Activated T-cell treated with anti-CD3 and anti-CD28 coated beads, Interleukin-2, amount 50 U/mL, for 48 hours (primary cell): ENCODE data around the gene TMEM131.

ENCODE experiments used
- DNase-seq, 2 experiments: peaks; one replicate each; pipeline ENCODE4 v3.0.0-alpha.2; 2020

TMEM131 gene

DNA sequence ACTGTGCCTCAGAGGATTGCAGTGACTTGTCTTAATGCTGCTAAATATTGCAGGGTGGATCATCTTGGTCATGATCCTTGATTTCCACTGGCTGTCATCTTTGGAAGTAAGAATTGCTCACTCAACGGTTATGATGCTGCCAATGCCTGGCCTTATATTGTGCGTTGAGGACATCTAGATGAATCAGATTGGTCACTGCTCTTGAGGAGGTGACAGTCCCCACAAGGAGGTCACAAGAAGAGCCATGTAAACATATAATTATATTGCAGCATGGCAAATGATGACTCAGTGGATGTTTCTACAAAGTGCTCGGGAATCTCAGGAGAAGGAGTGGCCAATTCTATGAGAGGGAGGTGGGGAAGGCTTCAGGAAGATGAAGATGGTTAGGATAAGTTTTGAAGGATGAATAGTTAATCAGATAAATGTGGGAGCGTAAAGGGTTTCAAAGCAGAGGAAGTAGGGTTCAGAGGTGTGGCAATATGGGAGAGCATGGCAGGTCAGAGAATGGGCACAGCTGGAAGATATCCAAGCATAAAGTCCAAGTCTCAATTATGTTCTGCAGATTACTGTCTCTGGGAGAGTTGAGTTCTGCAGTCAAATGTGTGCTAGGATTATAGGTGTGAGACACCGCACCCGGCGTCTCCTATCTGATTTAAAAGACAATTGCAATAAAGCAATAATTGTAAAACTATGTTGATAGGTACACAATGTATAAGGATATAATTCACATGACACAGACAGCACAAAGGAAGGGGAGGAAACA is 21.3 kb upstream of the TMEM131 start:
- no peak for DNase-seq

DNA sequence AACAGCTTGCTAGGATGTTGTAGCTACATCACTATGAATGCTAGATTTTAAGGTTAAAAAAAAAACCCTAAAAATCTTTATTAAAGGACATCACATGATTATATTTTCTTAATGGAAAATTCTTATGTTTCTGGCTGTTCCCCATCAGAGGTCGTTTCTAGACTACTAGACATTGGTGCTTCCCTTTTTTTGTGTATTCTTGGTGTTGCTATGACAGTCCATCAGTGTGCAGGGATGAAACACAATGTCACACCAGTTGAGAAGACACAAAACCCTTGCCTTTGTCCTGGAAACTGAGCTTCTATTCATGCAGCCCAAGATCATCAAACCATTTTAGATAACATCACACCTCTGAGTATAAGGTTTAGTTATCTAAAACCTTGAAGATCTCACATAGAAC is 19.9 kb upstream of the TMEM131 start:
- no peak for DNase-seq

DNA sequence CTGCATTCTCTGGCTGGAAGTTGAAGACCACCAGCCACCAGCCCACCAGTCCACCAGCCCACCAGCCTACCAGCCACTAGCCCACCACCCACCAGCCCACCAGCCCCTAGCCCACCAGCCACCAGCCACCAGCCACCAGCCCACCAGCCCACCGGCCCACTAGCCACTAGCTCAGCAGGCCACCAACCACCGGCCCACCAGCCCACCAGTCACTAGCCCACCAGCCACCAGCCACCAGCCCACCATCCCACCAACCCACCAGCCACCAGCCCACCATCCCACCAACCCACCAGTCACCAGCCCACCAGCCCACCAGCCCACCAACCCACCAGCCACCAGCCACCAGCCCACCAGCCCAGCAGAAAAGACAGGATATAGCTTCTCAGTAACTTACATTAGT is 18.6 kb upstream of the TMEM131 start:
- no peak for DNase-seq

DNA sequence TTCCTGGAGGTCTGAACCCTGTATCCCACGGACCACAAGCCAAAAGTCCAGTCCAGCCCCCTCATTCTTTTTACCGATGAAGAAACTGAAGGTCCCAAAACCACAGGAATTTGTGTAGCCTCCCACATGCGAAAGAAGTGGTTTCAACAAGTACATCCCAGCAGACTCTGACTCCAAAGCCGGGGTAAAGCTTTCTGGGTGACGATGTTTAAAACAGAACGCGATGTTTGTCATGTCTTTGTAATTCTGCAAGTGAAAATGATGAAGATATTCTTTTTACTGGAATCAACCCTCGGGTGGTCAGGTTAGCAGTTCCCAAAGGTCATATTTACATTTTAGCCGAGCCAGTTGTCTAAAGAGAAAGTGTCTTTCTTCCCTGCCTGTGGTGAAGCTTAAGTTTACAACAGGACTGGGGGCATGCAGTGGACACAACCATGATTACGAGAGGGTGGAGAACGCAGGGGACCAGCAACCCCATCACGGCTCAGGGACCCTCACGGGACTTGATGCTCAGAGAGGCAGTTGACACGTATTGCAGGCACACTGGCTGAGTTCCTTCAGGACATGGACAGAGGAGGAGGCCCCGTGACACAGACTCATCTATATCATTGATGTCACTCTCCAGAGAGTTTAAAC is 17.8 kb upstream of the TMEM131 start:
- DNase-seq = peak; percentile 53 to 55

DNA sequence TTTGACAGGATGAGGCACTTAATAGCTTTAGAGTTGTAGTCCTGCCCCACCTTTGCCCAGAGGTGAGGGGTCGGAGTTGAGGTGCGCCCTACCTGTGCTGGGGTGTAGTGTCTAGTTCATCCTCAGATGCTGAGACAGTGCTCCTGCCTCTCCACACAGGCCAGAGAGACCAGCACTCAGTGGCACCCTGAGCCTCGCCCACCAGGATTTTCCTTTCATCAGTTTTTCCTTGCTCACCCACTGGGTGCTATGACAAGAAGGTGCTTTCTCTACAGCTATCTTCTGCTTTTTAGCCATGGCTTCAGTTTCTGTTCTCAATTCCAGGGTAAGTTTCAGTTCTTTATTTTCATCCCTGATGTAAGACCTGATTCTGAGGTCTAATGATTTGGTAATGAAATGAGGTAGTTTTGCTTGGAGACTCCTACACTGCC is 16.8 kb upstream of the TMEM131 start:
- DNase-seq = peak; percentile 64 to 73

DNA sequence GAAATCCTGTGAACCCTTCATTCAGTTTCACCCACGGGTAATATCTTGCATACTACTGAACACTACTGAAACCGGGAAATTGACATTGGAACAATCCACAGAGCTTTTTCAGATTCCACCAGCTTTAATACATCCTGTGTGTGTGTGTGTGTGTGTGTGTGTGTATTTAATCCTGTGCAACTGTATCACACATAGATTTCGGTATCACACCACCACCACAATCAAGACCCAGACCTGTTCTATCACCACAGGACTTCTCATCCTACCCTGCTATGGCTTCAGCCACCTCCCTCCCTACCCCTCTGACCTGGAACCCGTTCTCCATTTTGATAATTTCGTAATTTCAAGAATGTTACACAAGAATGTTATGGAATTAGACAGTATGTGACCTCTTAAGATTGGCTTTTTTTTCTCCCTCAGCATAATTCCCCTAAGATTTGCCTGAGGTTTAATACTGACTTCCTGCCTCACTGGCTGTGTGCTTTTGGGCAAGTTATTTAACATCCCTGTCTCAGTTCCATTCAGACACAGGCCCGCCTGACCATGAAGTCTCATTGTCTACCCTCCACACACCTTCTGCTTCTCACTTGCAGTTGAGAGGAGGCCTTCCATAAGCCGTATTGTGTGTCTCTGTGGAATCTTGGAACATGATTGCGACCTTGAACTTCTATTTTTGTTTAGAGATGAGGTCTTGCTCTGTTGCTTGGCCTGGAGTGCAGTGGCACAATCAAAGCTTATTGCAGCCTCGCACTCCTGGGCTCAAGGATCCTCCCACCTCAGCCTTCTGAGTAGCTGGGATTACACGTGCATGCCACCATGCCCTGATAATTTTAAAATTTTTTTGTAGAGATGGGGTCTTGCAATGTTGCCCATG is 14.4 kb upstream of the TMEM131 start:
- no peak for DNase-seq

DNA sequence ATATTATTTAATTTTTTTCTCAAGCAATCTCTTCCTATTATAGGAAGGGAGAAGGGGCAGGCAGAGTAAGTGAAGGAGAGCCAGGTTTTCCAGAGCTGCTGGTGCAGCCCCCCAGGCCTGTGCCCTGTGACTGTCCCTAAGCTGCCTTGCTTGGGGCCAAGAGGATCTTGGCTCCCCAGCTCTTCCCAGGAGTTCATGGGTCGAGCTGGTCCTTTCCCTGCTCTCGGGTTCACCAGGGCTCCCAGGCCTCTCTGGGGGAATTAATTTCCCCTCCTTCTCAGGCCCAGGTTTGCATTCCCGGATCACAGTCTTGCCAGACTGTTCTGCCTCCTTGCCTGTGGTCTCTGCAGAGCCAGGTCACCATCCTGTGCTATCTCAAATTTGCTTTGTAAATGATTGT is 12.7 kb upstream of the TMEM131 start:
- DNase-seq = no peak

DNA sequence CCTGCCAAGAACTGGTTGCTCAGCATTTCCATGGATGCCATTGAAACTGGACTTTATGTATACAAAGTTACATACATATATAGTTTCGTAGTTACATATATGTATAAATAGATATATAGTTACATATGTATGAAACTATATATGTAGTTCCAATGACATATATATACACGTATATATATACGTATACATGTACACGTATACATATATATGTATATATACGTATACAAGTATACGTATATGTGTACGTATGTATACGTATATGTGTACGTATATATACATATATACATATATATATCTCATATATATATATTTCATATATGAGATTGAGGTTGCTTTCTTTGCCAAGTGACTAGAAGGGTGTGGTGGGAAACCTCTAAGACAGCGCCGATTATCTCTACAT is 10.6 kb upstream of the TMEM131 start:
- DNase-seq = no peak

DNA sequence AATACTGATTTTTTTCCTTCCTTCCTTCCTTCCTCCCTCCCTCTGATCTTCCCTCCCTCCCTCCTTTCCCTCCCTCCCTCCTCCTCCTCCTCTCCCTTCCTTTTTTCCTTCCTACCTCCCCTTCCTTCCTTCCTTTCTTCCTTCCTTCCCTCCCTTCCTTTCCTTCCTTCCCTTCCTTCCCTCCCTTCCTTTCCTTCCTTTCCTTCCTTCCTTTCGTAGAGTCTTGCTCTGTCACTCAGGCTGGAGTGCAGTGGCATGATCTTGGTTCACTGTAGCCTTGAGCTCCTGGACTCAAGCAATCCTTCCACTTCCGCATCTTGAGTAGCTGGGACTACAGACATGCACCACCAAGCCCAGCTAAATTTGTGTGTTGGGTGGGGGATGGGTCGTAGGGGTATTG is 8.9 kb upstream of the TMEM131 start:
- no peak for DNase-seq

DNA sequence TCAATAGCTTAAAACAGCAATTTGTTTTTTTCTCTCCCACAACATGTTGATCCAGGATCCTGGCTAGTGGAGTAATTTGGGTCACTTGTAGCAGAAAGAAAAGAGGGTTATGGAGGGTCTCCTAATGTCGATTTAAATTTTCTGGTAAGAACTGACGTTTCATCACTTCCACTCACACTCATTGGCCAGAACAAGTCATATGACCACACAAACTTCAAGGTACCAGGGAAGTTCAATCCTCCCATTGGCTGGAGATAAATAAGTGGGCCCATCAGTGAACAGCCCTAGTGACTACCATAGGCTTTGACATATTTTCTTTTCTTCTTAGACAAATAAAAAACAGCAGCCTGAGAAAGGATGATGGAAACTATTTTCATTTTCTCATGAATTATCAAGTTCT is 8.3 kb upstream of the TMEM131 start:
- no peak for DNase-seq

DNA sequence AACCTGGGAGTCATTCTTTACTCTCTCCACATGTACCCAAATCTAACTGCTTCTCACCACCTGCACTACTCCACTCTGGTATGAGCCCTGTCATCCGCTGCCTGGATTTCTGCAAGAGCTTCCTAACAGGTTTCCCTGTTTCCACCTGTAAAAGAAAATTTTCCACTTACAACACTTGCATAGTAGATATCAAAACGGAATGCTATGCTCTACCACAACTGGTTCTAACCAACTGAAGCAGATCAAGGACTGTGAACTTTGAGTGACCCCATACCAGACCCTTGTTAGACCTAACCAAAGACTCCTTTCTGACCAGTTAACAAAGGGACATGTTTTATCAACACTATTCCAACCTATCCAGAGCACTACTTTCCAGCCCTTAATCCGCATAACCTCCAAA is 3.8 kb upstream of the TMEM131 start:
- no peak for DNase-seq

DNA sequence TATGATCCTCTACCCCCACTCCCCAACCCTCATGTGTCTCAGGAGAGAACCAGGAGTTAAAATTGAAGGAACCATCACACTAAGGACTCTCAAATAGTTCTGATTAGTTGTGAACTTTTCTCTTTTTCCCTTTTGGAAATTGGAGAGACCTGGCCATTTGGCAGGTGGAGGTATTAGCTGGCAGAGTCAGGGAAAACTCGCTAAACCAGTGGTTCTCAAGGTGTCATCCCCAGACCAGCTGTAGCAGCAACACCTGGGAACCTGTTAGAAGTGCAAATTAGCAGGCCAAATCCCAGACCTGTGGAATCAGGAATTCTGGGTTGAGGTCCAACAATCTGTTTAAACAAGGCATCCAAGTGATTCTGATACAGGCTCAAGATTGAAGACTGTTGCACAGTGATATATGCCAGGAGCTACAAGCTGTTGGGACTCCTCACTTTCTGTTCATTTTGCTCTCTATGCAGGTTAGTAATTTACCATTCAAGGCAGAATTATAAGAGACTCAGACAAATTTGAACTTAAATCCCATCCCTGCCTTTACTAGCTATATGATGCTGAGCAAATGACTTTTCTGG is 2.8 kb upstream of the TMEM131 start:
- no peak for DNase-seq

DNA sequence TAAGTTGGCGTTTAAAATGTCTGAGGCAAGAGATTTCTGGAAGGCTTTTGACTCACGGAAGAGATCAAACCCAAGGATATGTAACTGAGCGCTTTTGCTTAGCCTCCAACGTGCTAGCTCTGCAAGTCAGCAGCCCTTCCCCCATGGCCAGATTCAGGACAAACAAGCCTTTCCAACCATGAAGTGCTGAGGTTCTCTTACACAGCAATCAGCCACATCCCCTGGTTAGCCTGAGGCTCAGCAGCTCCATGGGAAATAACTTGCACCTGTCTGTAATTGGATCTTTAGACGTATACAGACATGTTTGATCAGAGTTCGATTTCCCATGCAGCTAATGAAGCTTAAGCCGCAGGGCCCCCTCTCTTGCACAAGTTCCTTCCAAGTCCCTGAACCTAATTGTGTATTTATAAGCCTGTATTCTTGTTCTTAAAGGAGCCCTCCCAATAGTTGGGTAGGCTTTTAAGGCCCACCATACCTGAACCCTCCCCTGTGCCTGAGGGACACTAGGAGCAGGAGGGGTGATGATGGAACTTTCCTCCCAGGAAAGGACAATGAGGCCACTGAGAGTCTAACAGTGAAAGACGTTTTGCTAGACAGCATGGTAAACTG is 2.1 kb upstream of the TMEM131 start:
- DNase-seq = no peak

DNA sequence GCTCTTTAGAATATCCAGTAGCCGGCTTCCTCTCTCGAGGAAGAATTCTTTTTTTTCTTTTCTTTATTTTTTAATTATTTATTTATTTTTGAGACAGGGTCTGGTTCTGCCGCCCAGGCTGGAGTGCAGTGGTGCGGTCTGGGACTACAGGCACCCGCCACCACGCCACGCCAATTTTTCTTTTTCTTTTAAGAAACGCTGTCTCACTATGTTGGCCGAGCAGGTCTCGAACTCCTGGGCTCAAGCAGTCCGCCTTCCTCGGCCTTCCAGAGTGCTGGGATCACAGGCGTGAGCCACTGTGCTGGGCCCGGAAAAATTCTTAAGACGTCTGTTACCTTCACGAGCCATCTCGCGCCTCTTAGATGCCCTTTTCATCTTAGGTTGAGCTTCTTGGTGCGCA is 931 bp upstream of the TMEM131 start:
- no peak for DNase-seq

DNA sequence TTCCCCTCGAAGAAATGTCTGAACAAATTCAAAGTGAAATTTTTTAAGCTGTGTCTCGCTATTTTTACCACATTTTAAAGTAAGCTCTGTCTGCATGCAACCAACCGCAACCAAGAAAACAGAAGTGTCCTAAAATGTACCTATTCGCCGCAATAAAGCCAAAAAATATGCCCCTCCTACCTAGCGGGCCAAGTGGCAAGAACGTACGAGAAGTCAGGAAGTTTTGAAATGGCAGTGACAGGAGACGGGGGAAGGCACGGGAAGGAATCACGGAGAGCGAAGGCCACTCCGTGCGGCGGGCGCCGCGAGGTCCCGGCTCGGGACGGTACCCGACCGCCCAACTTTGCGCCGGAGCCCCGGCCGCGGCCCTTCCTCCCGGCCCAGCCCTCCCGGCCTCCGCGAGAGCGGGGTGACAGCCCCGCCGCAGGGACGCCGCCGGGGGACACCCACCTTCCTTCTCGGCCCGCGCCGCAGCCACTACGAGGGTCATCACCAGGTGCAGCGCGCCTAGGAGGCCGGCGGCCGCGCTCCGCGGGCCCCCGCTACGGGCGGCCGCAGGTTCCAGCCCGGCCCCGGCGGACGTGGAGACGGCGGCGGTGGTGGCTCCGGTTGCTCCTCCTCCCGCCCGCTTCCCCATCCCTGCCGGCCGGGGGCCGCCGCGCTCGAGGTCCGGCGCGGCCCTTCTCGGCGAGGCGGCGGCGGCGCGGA is 568 bp downstream of the TMEM131 start:
- DNase-seq = peak; percentile 69 to 78

DNA sequence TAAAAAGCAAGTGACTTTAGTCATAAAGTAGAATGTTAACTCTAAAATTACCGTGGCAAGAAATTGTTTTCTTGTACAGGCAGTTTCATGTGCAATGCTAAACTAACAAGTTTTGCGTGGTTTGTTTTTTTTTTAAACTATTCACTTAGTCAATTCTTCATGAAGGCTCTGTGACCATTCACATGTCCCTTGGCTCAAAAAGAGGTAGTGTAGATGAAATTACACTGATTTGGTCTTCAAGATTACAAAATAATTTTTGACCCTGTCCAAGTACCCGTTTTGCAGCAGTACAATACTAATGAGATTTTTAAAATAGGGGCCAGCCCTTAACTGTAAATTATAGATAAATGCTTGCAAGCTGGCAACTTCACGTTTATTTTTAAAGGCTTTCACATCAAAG is 1.3 kb downstream of the TMEM131 start:
- no peak for DNase-seq

DNA sequence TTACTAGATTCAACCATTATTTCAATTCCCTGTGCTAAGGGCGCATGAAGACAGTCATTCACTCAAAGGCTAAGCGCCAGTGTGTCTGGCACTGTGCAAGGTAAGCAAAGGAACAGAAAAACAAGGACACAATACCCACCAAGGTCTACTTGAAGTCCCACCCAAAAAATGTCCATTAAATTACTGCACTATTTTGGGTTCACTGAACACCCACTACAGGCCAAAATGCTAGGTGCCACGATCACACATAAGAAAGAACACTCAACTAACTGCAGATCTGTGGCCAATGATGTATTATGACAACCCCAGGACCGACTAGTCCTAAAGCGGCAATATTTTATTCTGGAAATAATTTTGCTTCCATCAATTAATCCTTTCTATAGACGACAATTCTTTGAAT is 1.8 kb downstream of the TMEM131 start:
- DNase-seq = no peak

DNA sequence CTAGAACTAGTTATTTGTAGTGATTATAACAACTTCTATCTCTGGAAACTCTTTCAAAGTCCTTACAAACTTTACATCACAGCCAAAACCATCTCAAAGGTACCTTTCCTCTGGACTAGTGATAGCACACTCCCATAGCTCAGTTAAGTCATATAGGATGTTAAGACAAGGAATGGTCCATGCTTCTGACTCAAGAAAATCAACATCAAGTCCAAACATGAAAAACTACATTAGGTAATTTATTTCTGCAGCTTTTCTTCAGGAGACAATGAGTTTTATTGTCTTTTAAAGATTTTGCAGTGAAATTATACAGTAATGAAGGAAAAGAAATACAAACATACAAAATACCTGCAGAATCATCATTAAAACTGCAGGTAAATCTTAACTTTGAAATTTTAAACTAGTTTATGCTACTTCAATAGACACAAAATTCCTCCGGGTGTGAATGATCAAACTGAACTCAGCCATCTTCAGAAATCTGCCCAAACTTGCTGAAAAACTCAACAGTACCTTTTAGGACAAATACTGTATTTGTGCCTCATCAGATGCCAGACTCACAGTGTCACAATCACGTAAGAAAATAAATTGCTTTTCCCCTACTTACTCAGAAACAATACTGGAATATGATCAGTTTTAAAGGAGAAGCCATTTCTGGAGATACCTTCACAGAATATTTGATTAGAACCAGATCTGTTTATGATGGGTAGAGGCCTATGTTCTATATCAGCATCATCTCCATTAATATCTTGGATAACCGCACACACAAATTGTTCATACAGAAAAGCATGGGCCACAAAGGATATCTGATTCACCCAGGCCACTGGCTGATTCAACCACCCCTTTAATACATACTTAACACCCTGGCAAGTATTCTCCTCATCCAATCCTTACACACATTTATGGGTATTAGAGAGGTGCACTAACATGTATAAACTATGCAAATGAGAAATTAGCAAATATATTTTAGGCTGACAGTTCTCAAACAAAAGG is 2.6 kb downstream of the TMEM131 start:
- DNase-seq = no peak

DNA sequence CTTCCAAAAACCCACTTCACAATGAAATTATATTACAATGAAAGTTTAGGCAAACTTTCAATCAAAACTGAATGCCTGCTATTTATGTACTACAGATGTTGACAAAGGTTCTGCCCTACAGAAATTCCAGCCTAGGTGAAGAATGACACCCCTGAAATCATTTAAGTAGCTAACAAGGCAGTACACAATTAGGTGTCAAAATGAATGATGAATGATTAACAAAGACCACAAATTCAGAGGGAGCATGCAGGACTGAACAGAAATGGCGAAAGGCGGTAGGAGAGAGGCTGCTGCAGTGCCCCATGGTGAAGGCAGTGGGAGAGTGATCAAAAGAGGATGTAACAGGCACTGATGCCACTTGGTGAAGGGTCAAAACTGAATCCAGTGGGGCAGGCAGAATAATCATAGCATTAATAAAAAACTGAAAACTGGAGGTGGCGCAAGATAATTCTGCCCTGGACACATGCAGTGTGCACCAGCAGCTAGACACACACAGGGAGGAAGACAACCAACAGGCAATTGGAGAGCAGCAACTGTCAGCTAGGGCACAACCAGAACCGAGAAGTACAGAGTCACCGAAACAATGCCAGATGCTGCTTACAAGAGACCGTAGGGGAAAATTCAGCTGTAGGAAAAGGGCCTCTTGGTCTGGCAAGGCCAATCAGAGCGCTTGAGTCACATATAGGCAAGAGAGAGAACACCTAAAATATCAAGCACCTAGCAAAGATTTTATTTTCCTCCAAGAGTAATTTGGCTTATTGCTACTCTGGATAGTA is 4.5 kb downstream of the TMEM131 start:
- DNase-seq = no peak

DNA sequence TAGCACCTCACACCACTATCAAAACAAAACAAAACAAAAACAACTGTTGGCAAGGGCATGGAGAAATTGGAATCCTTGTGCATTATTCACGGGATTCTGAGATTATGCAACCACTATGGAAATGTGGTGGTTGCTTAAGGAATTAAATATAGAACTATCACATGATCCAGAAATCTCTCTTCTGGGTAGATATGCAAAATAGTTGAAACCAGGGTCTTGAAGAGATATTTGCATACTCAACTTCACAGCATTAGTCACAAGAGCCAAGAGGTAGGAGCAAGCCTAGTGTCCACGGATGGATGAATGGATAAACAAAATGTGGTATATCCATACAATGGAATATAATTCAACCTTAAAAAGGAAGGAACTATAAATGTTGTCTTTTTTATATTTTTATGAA is 7.0 kb downstream of the TMEM131 start:
- no peak for DNase-seq
